Mesendoderm (in vitro differentiated cells): ENCODE data around the gene MICAL1.

Experiments
- DNase-seq: peaks from one replicate; pipeline ENCODE4 v3.0.0; 2013
- H2AK5ac ChIP-seq: 2 replicates; pipeline ENCODE4 v1.6.1; 2013; ENCODE audit warnings: low read length, inconsistent platforms
- H2BK120ac ChIP-seq: 2 replicates; pipeline ENCODE4 v1.6.1; 2013; ENCODE audit warnings: low read depth, mild to moderate bottlenecking, low read length, moderate library complexity, mixed read lengths
- H2BK15ac ChIP-seq: replicated peaks from 2 replicates; pipeline ENCODE4 v1.6.1; 2013; ENCODE audit warnings: low read depth, mild to moderate bottlenecking, moderate library complexity
- H2BK5ac ChIP-seq: 2 replicates; pipeline ENCODE4 v1.6.1; 2013; ENCODE audit warnings: low read length, inconsistent platforms
- H3K18ac ChIP-seq: 2 replicates; pipeline ENCODE4 v1.6.1; 2013; ENCODE audit warnings: mild to moderate bottlenecking, low read length, mixed read lengths
- H3K23ac ChIP-seq: one replicate; pipeline ENCODE4 v1.6.1; 2013; ENCODE audit warnings: low read length
- H3K27ac ChIP-seq: 2 replicates; pipeline ENCODE4 v1.5.1; 2013; ENCODE audit warnings: low read depth, mild to moderate bottlenecking, inconsistent platforms, low read length, moderate library complexity
- H3K27me3 ChIP-seq: 2 replicates; pipeline ENCODE4 v1.6.1; 2013; ENCODE audit warnings: low read length, control low read depth, mild to moderate bottlenecking, inconsistent platforms; ENCODE audit not compliant: insufficient read depth, poor library complexity
- H3K36me3 ChIP-seq: 2 replicates; pipeline ENCODE4 v1.6.1; 2013; ENCODE audit warnings: low read length, inconsistent platforms; ENCODE audit not compliant: control insufficient read depth, insufficient read depth
- H3K4ac ChIP-seq: one replicate; pipeline ENCODE4 v1.6.1; 2013; ENCODE audit warnings: low read depth, mild to moderate bottlenecking, low read length, moderate library complexity
- H3K4me1 ChIP-seq: 2 replicates; pipeline ENCODE4 v1.6.1; 2013; ENCODE audit warnings: low read depth, low read length, inconsistent platforms; ENCODE audit not compliant: control insufficient read depth
- H3K4me2 ChIP-seq: 2 replicates; pipeline ENCODE4 v1.6.1; 2013; ENCODE audit warnings: low read length
- H3K4me3 ChIP-seq: 2 replicates; pipeline ENCODE4 v1.5.1; 2013; ENCODE audit warnings: mild to moderate bottlenecking, low read length
- H3K56ac ChIP-seq: one replicate; pipeline ENCODE4 v1.6.1; 2013; ENCODE audit warnings: low read length
- H3K79me1 ChIP-seq: 2 replicates; pipeline ENCODE4 v1.6.1; 2013; ENCODE audit warnings: low read length, inconsistent platforms
- H3K79me2 ChIP-seq: 2 replicates; pipeline ENCODE4 v1.6.1; 2013; ENCODE audit warnings: mild to moderate bottlenecking, low read length; ENCODE audit not compliant: control insufficient read depth, insufficient read depth
- H3K9ac ChIP-seq: 2 replicates; pipeline ENCODE4 v1.6.1; 2013; ENCODE audit warnings: low read length, inconsistent platforms
- H4K5ac ChIP-seq: one replicate; pipeline ENCODE4 v1.6.1; 2013; ENCODE audit warnings: low read length
- H4K8ac ChIP-seq: one replicate; pipeline ENCODE4 v1.6.1; 2013; ENCODE audit warnings: low read depth, mild to moderate bottlenecking, control low read depth, low read length, moderate library complexity
- WGBS: extraction: QIAGEN DNeasy Blood & Tissue Kit; methylation state at CpG from one replicate; pipeline ENCODE4 v1.1.7; 2013; ENCODE audit warnings: low lambda C conversion rate, missing lambda C conversion rate; ENCODE audit not compliant: insufficient coverage; ENCODE audit errors: extremely low coverage; 5-methylcytosine and 5-hydroxymethylcytosine counted together

Gene MICAL1

GRCh38 chr6:109449064-109449794 lies 6.3 kb downstream of the MICAL1 start:
- H4K5ac ChIP-seq = no peak overlapping the region
- no peak overlapping the region for H3K4ac ChIP-seq
- no peaks in the 10 kb centered on the region for H3K79me2 ChIP-seq
- no peak overlapping the region for H2BK5ac ChIP-seq
- peaks cover 13% of the 10 kb centered on the region for H3K36me3 ChIP-seq
- H3K4me3 ChIP-seq = no peak overlapping the region
- no peak overlapping the region for H3K9ac ChIP-seq
- H3K23ac ChIP-seq = no peak overlapping the region
- no peak overlapping the region for H4K8ac ChIP-seq
- H2BK120ac ChIP-seq = no peak overlapping the region
- no peak for DNase-seq
- no peaks in the 10 kb centered on the region for H3K79me1 ChIP-seq
- no peak overlapping the region for H2BK15ac ChIP-seq
- H3K18ac ChIP-seq = no peak overlapping the region
- WGBS = no CpG with 5 or more reads among the region's 19 CpGs
- H3K4me1 ChIP-seq = no peaks in the 10 kb centered on the region
- no peak overlapping the region for H3K56ac ChIP-seq
- no peak overlapping the region for H3K4me2 ChIP-seq
- no peak overlapping the region for H2AK5ac ChIP-seq
- H3K27me3 ChIP-seq = no peaks in the 10 kb centered on the region
- no peak overlapping the region for H3K27ac ChIP-seq

- H3K4me1 ChIP-seq = no peaks in the 10 kb centered on the region
- H3K23ac ChIP-seq = no peak overlapping the region
- no peak overlapping the region for H3K56ac ChIP-seq
- no peaks in the 10 kb centered on the region for H3K79me1 ChIP-seq
- H3K27ac ChIP-seq = no peak overlapping the region
- no peak overlapping the region for H3K9ac ChIP-seq
- no peak overlapping the region for H3K4me3 ChIP-seq
- H2BK120ac ChIP-seq = no peak overlapping the region
- H3K79me2 ChIP-seq = no peaks in the 10 kb centered on the region
- no peak overlapping the region for H2AK5ac ChIP-seq
- no peak overlapping the region for H2BK15ac ChIP-seq
- no CpG with 5 or more reads among the region's 7 CpGs for WGBS
- H3K18ac ChIP-seq = no peak overlapping the region
- H2BK5ac ChIP-seq = no peak overlapping the region
- H4K8ac ChIP-seq = no peak overlapping the region
- no peak overlapping the region for H3K4me2 ChIP-seq
- peaks cover 13% of the 10 kb centered on the region for H3K36me3 ChIP-seq
- no peaks in the 10 kb centered on the region for H3K27me3 ChIP-seq
- no peak overlapping the region for H3K4ac ChIP-seq
- H4K5ac ChIP-seq = no peak overlapping the region
- no peak for DNase-seq
Observed at GRCh38 chr6:109448615-109449014, 7.0 kb downstream of the MICAL1 start.

- H2AK5ac ChIP-seq = no peak overlapping the region
- DNase-seq = peak; percentile 39
- H2BK5ac ChIP-seq = no peak overlapping the region
- H3K9ac ChIP-seq = no peak overlapping the region
- peaks cover 14% of the 10 kb centered on the region for H3K36me3 ChIP-seq
- no peaks in the 10 kb centered on the region for H3K4me1 ChIP-seq
- H3K56ac ChIP-seq = no peak overlapping the region
- no peaks in the 10 kb centered on the region for H3K79me2 ChIP-seq
- H3K18ac ChIP-seq = no peak overlapping the region
- H2BK15ac ChIP-seq = no peak overlapping the region
- H3K4ac ChIP-seq = no peak overlapping the region
- no peak overlapping the region for H3K4me3 ChIP-seq
- no peak overlapping the region for H4K5ac ChIP-seq
- no peaks in the 10 kb centered on the region for H3K27me3 ChIP-seq
- no peak overlapping the region for H3K4me2 ChIP-seq
- WGBS = no CpG with 5 or more reads among the region's 8 CpGs
- H2BK120ac ChIP-seq = no peak overlapping the region
- H3K79me1 ChIP-seq = no peaks in the 10 kb centered on the region
- H3K23ac ChIP-seq = no peak overlapping the region
- H4K8ac ChIP-seq = no peak overlapping the region
- no peak overlapping the region for H3K27ac ChIP-seq
Observed at GRCh38 chr6:109447878-109448555, 7.6 kb downstream of the MICAL1 start.

GRCh38 chr6:109447087-109447486 lies 8.5 kb downstream of the MICAL1 start:
- no peak overlapping the region for H2BK15ac ChIP-seq
- DNase-seq = no peak
- H3K27me3 ChIP-seq = no peaks in the 10 kb centered on the region
- no peak overlapping the region for H4K5ac ChIP-seq
- H3K4me2 ChIP-seq = no peak overlapping the region
- H2BK5ac ChIP-seq = no peak overlapping the region
- H3K18ac ChIP-seq = no peak overlapping the region
- no peak overlapping the region for H3K4ac ChIP-seq
- no peak overlapping the region for H3K4me3 ChIP-seq
- no peak overlapping the region for H3K56ac ChIP-seq
- no peak overlapping the region for H3K9ac ChIP-seq
- no peak overlapping the region for H2BK120ac ChIP-seq
- no peaks in the 10 kb centered on the region for H3K79me1 ChIP-seq
- WGBS = no CpG with 5 or more reads among the region's 10 CpGs
- no peak overlapping the region for H4K8ac ChIP-seq
- peaks cover 2% of the 10 kb centered on the region for H3K4me1 ChIP-seq
- no peaks in the 10 kb centered on the region for H3K79me2 ChIP-seq
- H3K36me3 ChIP-seq = peaks cover 14% of the 10 kb centered on the region
- H3K27ac ChIP-seq = no peak overlapping the region
- H3K23ac ChIP-seq = no peak overlapping the region
- H2AK5ac ChIP-seq = no peak overlapping the region

- peaks cover 3% of the 10 kb centered on the region for H3K4me1 ChIP-seq
- H3K79me2 ChIP-seq = no peaks in the 10 kb centered on the region
- H3K4me3 ChIP-seq = no peak overlapping the region
- H2BK120ac ChIP-seq = no peak overlapping the region
- H3K79me1 ChIP-seq = peaks cover under 1% of the 10 kb centered on the region
- no peak overlapping the region for H3K56ac ChIP-seq
- H3K9ac ChIP-seq = no peak overlapping the region
- no CpG with 5 or more reads among the region's 8 CpGs for WGBS
- no peak overlapping the region for H4K8ac ChIP-seq
- H3K36me3 ChIP-seq = peaks cover 12% of the 10 kb centered on the region
- no peak overlapping the region for H4K5ac ChIP-seq
- no peak overlapping the region for H3K27ac ChIP-seq
- DNase-seq = no peak
- H3K18ac ChIP-seq = no peak overlapping the region
- no peak overlapping the region for H3K4ac ChIP-seq
- no peak overlapping the region for H2BK5ac ChIP-seq
- no peaks in the 10 kb centered on the region for H3K27me3 ChIP-seq
- no peak overlapping the region for H3K4me2 ChIP-seq
- H2AK5ac ChIP-seq = no peak overlapping the region
- no peak overlapping the region for H3K23ac ChIP-seq
- no peak overlapping the region for H2BK15ac ChIP-seq
Observed at GRCh38 chr6:109446541-109446940, 9.0 kb downstream of the MICAL1 start.
